Keratinocyte (primary cell): Measurements from ENCODE around the gene ZNF23. TPM values are rescaled to one million over a fixed set of nuclear protein-coding genes. Genes with fewer than 3 reads are reported as not detected.
A peak's percentile ranks its signal among the peaks of the same experiment; 100 is the strongest.

Source experiments
- DNase-seq: peaks from one replicate; pipeline ENCODE4 v3.0.0-alpha.2; 2011; ENCODE audit warnings: low read depth, missing footprints, low spot score
- FAIRE-seq: peaks from 2 replicates; lab custom pipeline; 2011; peaks lifted over from hg19 to GRCh38; lab: Jason Lieb, UNC
- H2AFZ ChIP-seq: 2 replicates; pipeline ENCODE4 v1.6.0; 2012; ENCODE audit warnings: low read length, control low read depth, inconsistent platforms; ENCODE audit not compliant: control insufficient read depth
- H3K27ac ChIP-seq: 2 replicates; pipeline ENCODE4 v1.5.1; 2011; ENCODE audit warnings: low read length; ENCODE audit not compliant: control insufficient read depth, insufficient read depth
- H3K27me3 ChIP-seq: 3 replicates; pipeline ENCODE4 v1.6.0; 2011; ENCODE audit warnings: low read length; ENCODE audit not compliant: control insufficient read depth, insufficient read depth; ENCODE audit errors: extremely low read depth
- H3K36me3 ChIP-seq, 2 experiments: 2 replicates in 1 of 2; 3 replicates in 1 of 2; pipeline ENCODE4 v1.5.1; 2011; ENCODE audit warnings: low read length in 2 of 2, mild to moderate bottlenecking in 1 of 2; ENCODE audit not compliant: control insufficient read depth in 2 of 2, insufficient read depth in 2 of 2; ENCODE audit errors: extremely low read depth in 1 of 2
- H3K4me1 ChIP-seq: 3 replicates; pipeline ENCODE4 v1.5.1; 2011; ENCODE audit warnings: low read length; ENCODE audit not compliant: control insufficient read depth, insufficient read depth; ENCODE audit errors: extremely low read depth
- H3K4me2 ChIP-seq: 3 replicates; pipeline ENCODE4 v1.6.0; 2011; ENCODE audit warnings: low read depth, low read length; ENCODE audit not compliant: control insufficient read depth, insufficient read depth; ENCODE audit errors: extremely low read depth
- H3K4me3 ChIP-seq, 3 experiments: fragments of 200-600 bp in 1 of 3; sonication (generic) in 1 of 3; 2 replicates in 2 of 3; 3 replicates in 1 of 3; pipeline ENCODE4 v1.5.1; 2011 to 2016; ENCODE audit warnings: low read length in 3 of 3, mild to moderate bottlenecking in 3 of 3, control low read depth in 2 of 3, inconsistent platforms in 1 of 3, low read depth in 1 of 3, mixed read lengths in 1 of 3, mixed run types in 1 of 3, moderate library complexity in 1 of 3; ENCODE audit not compliant: control insufficient read depth in 2 of 3, insufficient read depth in 2 of 3; ENCODE audit errors: extremely low read depth in 1 of 3
- H3K79me2 ChIP-seq: 2 replicates; pipeline ENCODE4 v1.6.0; 2012; ENCODE audit warnings: low read length; ENCODE audit not compliant: control insufficient read depth, insufficient read depth
- H3K9ac ChIP-seq: 3 replicates; pipeline ENCODE4 v1.6.0; 2011; ENCODE audit warnings: low read length; ENCODE audit not compliant: control insufficient read depth, insufficient read depth; ENCODE audit errors: extremely low read depth
- H3K9me1 ChIP-seq: 3 replicates; pipeline ENCODE4 v1.6.0; 2011; ENCODE audit warnings: low read length; ENCODE audit not compliant: control insufficient read depth, insufficient read depth; ENCODE audit errors: extremely low read depth
- H3K9me3 ChIP-seq: 2 replicates; pipeline ENCODE4 v1.5.1; 2012; ENCODE audit warnings: low read depth, low read length; ENCODE audit not compliant: control insufficient read depth
- H4K20me1 ChIP-seq: 3 replicates; pipeline ENCODE4 v1.6.0; 2011; ENCODE audit warnings: low read length; ENCODE audit not compliant: control insufficient read depth, insufficient read depth; ENCODE audit errors: extremely low read depth
- CTCF ChIP-seq, 3 experiments: IDR thresholded peaks in 1 of 3; conservative IDR thresholded peaks in 1 of 3; optimal IDR thresholded peaks in 1 of 3; 2 replicates in 2 of 3; 3 replicates in 1 of 3; pipeline versions ENCODE3 to v1.5.1; 2011; ENCODE audit warnings: low read length in 3 of 3, mild to moderate bottlenecking in 3 of 3, moderate library complexity in 2 of 3, control low read depth in 1 of 3, inconsistent platforms in 1 of 3; ENCODE audit not compliant: insufficient read depth in 2 of 3; ENCODE audit errors: extremely low read depth in 1 of 3
- EZH2 ChIP-seq: IDR thresholded peaks from one replicate; pipeline ENCODE4 v1.6.1; 2012; ENCODE audit warnings: inconsistent platforms, mild to moderate bottlenecking, low read length, moderate library complexity
- dilution Hi-C: fragments of 300-500 bp; cut with MboI; formaldehyde crosslinking; loops from one replicate; pipeline ENCODE4 v1.7.0; 2020; ENCODE audit warnings: low sequenced_read_pairs; ENCODE audit not compliant: extremely low pct_ligation_motif_present
- polyA plus RNA-seq, 5 experiments: library from polyadenylated mRNA; depleted of rRNA in 3 of 5; stranded (reverse) in 3 of 5; stranded (forward) in 1 of 5; unstranded in 1 of 5; fragments of >200 nt; gene quantifications; 1 replicate in 1 of 5; 2 replicates in 3 of 5; 3 replicates in 1 of 5; pipeline versions ENCODE4 v1.2.1 to v1.2.3, GENCODE V29; 2011 to 2012; ENCODE audit warnings: missing spikeins in 2 of 5, low read depth in 1 of 5, low replicate concordance in 1 of 5

Gene ZNF23
- polyA plus RNA-seq, 1 donor (not counting 4 experiments of a cell fraction or from before 2014, with no cell fraction given): 8.2 TPM

DNA sequence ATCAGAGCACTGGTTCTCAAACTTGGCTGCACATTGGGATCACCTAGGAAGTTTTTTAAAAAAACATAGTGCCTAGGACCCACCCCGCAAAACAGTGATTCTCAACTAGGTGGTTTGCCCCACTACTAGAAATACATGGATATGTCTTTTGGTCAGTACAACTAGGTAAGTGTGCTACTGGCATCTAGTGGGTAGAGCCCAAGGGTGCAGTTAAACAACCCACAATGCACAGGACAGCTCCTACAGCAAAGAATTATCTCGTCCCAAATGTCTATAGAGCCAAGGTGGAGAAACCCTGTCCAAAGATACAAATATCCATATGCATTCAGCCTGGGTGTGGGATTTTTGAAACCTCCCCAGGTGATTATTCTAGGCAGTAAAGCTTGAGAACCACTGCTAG, 38.9 kb upstream of the ZNF23 start:
- Histone ChIP-seq H3K27ac (no peak overlapping the region), H3K27me3 (no peaks in the 10 kb centered on the region), H3K4me3 (no peak overlapping the region), H3K4me2 (no peak overlapping the region), H4K20me1 (no peaks in the 10 kb centered on the region), H3K36me3 (no peaks in the 10 kb centered on the region), H3K9me1 (no peaks in the 10 kb centered on the region), H3K4me1 (no peaks in the 10 kb centered on the region), H3K9ac (no peak overlapping the region), H2AFZ (no peak overlapping the region), H3K9me3 (no peaks in the 10 kb centered on the region), H3K79me2 (no peaks in the 10 kb centered on the region)
- FAIRE-seq (no peak), DNase-seq (no peak)
- TF ChIP-seq CTCF (optimal IDR thresholded peaks at IDR 0.05 in 1 of 3, IDR thresholded peaks at IDR 0.05 in 1 of 3, conservative IDR thresholded peaks at IDR 0.05 in 1 of 3; ENCODE audit: extremely low read depth in 1 of 3, insufficient read depth in 2 of 3, low read length in 3 of 3) (peak in 1 of 3 experiments; percentile 15), EZH2 (no peak)
- dilution Hi-C loops: no loop called here

DNA sequence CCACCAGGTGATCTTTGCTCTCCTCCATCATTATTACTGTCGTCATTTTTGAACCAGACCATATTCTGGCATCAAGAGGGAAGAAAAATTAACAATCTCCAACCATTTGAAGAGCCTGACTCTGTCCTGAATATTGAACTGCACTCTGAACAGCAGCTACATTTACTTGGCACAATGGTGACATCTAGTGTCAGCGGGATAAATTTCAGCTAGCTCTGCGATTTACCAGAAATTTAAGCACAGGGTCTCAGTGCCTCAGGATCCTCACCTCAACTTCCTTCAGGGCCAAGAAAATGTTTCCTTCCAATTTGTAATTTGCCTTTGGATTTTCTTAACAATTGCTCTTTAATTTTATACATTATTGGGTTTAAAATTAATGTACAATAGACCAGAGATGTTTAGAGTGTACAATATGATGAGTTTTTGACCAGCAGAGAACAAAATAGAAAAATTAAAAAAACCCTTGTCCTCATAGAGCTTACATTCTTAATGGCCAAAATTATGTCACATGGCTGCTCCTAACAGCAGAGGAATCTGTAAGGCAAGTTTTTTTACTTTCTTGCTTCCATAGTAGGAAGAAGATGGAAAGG, 37.8 kb upstream of the ZNF23 start:
- FAIRE-seq (no peak), DNase-seq (no peak)
- no peaks in the 10 kb centered on the region for H3K9me3 ChIP-seq
- no peak overlapping the region for H3K4me3 ChIP-seq
- H3K4me1 ChIP-seq: no peaks in the 10 kb centered on the region
- no peaks in the 10 kb centered on the region for H3K79me2 ChIP-seq
- no peak overlapping the region for H3K9ac ChIP-seq
- H3K4me2 ChIP-seq: no peak overlapping the region
- H4K20me1 ChIP-seq: no peaks in the 10 kb centered on the region
- TF ChIP-seq CTCF (optimal IDR thresholded peaks at IDR 0.05 in 1 of 3, IDR thresholded peaks at IDR 0.05 in 1 of 3, conservative IDR thresholded peaks at IDR 0.05 in 1 of 3; ENCODE audit: extremely low read depth in 1 of 3, insufficient read depth in 2 of 3, low read length in 3 of 3): peak; percentile 61 to 82 (median 73)
- TF ChIP-seq EZH2: no peak
- dilution Hi-C loops: no loop called here
- no peaks in the 10 kb centered on the region for H3K36me3 ChIP-seq
- H2AFZ ChIP-seq: no peak overlapping the region
- no peaks in the 10 kb centered on the region for H3K27me3 ChIP-seq
- H3K27ac ChIP-seq: no peak overlapping the region
- no peaks in the 10 kb centered on the region for H3K9me1 ChIP-seq
